Epithelial cell of proximal tubule (primary cell): Measurements from ENCODE around the gene LSS. TPM values are rescaled to one million over a fixed set of nuclear protein-coding genes. Genes with fewer than 3 reads are reported as not detected.

Experiments used
- DNase-seq: peaks from one replicate; pipeline ENCODE4 v3.0.0-alpha.2; 2011; ENCODE audit warnings: low read depth
- H3K4me3 ChIP-seq: 2 replicates; pipeline ENCODE4 v1.5.1; 2011; ENCODE audit warnings: low read depth, mild to moderate bottlenecking, low read length
- total RNA-seq: library from RNA; depleted of rRNA; stranded (reverse); fragments of >200 nt; gene quantifications from 2 replicates; pipeline ENCODE4 v1.2.3, GENCODE V29; 2015
- TF ChIP-seq, protein P1 (sequence below): conservative IDR thresholded peaks from 2 replicates; pipeline ENCODE4 v1.5.1; 2012; ENCODE audit warnings: low read depth, mild to moderate bottlenecking, low read length

The LSS gene
- total RNA-seq, 1 donor from 2014 or later, result 32.0 TPM

DNA sequence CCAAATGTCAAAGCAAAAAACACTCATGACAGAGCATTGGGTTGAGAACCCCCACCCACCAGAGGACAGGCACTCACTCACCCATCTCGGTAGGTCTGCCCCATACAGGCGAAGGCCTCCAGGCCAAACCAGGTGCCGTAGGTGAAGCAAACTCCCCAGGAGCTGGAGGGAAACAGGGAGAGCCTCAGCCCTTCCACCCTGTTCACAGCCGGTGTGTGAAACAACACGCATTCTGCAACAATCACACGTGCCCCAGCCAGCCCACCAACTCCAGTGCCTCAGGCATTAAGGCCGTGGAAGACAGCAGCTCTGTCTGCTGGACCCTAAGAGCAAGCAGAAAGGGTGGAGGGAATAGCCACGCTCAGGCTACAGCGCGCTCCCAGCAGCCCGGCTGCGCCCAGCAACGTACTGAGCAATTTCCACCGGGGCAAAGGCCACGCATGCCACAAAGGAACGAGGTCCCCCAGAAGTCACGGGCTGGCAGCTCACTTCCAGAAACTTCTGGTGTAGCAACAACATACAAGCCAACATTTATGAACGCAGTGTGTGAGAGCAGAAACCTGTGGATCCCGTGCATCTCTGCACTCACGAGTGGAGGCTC, 32.9 kb downstream of the LSS start:
- no peak for DNase-seq
- TF ChIP-seq, protein P1, sequence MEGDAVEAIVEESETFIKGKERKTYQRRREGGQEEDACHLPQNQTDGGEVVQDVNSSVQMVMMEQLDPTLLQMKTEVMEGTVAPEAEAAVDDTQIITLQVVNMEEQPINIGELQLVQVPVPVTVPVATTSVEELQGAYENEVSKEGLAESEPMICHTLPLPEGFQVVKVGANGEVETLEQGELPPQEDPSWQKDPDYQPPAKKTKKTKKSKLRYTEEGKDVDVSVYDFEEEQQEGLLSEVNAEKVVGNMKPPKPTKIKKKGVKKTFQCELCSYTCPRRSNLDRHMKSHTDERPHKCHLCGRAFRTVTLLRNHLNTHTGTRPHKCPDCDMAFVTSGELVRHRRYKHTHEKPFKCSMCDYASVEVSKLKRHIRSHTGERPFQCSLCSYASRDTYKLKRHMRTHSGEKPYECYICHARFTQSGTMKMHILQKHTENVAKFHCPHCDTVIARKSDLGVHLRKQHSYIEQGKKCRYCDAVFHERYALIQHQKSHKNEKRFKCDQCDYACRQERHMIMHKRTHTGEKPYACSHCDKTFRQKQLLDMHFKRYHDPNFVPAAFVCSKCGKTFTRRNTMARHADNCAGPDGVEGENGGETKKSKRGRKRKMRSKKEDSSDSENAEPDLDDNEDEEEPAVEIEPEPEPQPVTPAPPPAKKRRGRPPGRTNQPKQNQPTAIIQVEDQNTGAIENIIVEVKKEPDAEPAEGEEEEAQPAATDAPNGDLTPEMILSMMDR, result no peak

DNA sequence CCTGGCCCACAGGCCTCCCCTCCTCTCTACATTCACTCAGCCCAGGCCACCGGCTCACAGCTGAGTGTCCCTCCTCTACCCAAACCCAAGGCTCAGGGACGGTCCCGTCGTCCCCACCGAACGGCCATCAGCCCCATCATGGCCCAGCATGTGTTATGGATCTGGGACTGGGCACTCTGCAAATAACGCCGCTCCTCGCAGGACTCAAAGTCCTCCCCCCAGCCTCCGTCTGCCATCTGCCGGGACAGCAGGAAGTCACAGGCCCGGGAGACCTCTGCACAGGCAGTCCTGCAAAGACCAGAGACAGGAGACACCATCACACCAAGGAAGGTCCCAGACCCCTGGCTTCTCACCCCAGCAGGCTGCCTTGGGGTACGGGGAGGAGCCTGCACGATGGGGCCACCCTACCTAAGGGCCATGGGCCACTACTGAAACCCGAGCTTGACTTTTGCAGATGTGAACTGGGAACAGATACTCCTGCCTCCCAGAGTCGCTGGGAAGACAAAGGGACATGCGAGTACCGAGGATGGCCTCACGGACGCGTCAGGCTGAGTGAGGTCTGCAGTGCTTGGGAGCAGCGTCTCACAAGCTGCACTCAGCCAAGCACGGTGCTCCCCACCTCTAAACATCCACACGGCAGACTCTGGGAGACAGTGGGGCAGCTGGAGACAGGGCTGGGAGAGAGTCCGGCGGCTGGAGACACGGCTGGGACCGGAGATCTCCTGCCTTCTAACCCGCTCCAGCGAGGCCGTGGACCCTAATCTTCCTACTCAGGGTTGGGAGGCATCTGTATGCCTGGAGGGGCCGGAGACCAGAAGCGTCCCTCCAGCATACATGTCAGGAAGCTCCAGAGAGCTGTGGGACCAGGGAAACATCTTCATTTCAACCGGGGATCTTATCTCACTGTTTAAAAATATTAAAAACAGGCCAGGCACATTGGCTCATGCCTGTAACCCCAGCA, 33.9 kb downstream of the LSS start:
- TF ChIP-seq, protein P1, result no peak
- no peak for DNase-seq
- no peak overlapping the region for H3K4me3 ChIP-seq

More for the DNA sequence above, 32.9 kb downstream of the LSS start:
- no peak overlapping the region for H3K4me3 ChIP-seq

DNA sequence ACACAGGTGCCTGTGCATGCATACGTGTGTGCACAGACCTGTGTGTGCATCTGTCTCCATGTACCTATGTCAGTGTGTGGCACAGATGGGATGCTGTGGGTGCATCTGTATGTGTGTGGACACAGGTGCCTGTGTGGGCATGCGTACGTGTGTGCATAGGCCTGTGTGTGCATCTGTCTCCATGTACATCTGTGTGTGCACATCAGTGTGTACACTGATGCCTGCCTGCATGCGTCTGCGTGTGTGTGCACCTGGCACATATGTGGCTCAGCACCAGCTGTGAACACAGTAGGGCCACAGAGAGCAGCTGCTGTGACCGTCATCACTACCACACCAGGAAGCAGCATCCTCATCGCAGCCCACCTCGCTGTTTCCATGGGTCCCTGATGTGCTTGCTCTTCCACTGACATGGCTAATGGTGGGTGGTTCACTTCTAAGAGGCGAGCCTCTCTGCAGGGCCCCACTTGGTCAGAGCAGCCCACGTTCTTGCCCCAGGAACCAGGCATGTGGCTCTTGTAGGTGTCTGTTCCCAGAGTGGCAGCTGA, 34.7 kb downstream of the LSS start:
- DNase-seq, result no peak
- TF ChIP-seq, protein P1, result no peak
- no peak overlapping the region for H3K4me3 ChIP-seq

DNA sequence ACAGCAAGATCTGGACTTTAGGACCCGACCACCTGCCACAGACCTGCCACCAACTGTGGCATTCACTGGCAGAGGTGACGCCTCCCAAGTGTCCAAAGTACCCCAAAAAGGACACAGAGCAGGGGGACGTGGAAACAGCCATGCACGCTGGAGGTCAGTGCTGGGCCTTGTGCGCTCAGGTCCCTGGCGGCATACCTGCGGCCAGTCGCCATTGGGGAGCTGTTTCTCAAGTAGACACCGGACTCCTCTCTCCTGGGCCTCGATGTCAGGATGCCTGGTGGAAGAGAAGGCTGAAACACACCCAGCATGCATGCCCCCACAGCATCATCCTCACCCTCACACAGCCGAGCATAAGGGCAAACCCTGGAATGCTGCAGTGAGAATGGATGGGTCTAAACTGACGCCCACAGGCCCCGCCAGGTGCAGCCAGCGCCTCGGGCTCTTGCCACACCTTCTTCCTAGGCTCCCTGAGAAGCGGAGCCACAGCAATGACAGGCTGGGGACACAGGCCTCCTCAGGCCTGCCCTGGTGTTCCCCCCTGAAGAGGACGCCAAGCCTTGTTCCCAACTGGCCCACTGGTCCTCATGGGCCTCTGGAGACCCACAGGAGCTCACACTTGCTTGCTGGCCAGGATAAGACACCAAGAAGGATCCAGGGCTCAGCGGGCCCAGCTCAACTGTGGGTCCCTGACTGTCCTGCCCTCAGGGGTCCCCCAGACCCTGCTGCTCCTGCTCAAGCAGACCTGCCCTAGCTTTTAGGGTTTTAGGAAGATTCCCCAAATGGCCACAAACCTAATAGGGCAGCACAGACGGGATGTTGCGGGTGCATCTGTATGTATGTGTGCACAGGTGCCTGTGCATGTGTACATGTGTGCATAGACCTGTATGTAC, 36.6 kb downstream of the LSS start:
- TF ChIP-seq, protein P1, result no peak
- no peak overlapping the region for H3K4me3 ChIP-seq
- DNase-seq, result no peak

DNA sequence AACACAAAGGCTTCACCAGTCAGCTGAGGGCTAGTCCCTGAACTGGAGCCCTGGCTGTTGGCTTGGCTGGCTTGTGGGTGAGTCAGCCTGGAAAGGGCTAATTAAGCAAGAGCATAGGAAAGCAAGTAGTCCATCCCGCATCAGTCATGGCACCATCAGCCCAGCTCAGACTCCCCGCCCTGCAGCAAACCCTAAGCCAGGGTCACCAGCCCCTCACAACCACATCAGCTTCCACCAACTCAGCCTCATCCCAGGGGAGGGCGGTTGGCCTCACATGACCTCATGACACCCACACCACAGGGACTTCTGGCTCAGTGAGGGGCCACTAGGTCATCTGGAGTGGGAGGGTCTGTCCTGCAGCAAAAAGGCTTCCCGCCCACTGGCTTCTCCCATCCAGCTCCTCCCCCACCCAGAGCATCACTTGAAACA, 37.3 kb downstream of the LSS start:
- TF ChIP-seq, protein P1, result no peak
- DNase-seq, result peak; percentile 26
- no peak overlapping the region for H3K4me3 ChIP-seq

DNA sequence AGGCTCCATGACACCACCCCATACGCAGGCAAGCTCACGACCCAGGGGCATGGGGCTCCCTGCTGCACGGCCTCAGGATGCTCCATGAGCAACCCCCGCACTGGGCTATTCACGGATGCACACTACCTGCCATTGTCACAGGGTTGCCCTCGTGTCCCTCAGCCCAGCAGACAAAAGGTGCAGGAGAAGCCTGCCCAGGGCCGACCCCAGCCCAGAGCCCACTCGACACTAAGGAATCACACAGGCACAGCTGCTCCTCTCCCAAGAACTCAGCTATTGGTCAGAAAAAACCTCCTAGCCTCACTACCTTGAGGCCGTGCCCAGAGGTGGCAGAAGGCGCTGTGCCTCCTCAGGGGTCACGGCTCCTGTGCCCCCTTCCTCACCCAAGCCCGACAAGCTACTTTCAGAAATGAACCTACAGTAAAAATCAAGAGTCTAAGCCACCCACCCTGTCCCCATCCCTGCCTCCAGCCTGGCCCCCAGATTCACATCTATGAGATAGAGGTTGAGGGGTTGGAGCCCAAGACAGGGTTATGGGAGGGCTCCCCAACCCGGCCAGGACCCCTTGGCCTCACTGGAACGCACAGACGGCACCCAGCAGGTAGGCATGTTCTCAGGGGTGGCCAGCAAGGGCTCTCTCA, 38.0 kb downstream of the LSS start:
- no peak overlapping the region for H3K4me3 ChIP-seq
- TF ChIP-seq, protein P1, result no peak
- no peak for DNase-seq
